OCI-LY1 (cell line): Measurements from ENCODE around the gene MEI1.

Experiments used
- H2AFZ ChIP-seq: fragments of 200-600 bp; sonication (generic), shearing (Covaris generic); 2 replicates; pipeline ENCODE4 v1.6.0; 2014; ENCODE audit warnings: antibody characterized with exemption, mild to moderate bottlenecking, low read length
- H3F3A ChIP-seq: fragments of 200-600 bp; sonication (generic), shearing (Covaris generic); 2 replicates; pipeline ENCODE4 v1.6.0; 2014; ENCODE audit warnings: mild to moderate bottlenecking, antibody characterized with exemption, low read length, moderate library complexity; ENCODE audit not compliant: insufficient read depth
- H3K27ac ChIP-seq: fragments of 200-600 bp; sonication (generic); 2 replicates; pipeline ENCODE4 v1.5.1; 2014; ENCODE audit warnings: low read length, mixed run types, mild to moderate bottlenecking, low read depth; ENCODE audit not compliant: poor library complexity, severe bottlenecking
- H3K27me3 ChIP-seq: fragments of 200-600 bp; sonication (generic); 2 replicates; pipeline ENCODE4 v1.6.0; 2014; ENCODE audit warnings: antibody characterized with exemption, mild to moderate bottlenecking, low read length, moderate library complexity; ENCODE audit not compliant: insufficient read depth
- H3K36me3 ChIP-seq: fragments of 200-600 bp; sonication (generic); 2 replicates; pipeline ENCODE4 v1.6.1; 2014; ENCODE audit warnings: mild to moderate bottlenecking, antibody characterized with exemption, low read length, moderate library complexity, mixed read lengths; ENCODE audit not compliant: insufficient read depth
- H3K4me1 ChIP-seq: fragments of 200-600 bp; sonication (generic); 2 replicates; pipeline ENCODE4 v1.5.1; 2014; ENCODE audit warnings: mild to moderate bottlenecking, low read length, moderate library complexity; ENCODE audit not compliant: insufficient read depth, severe bottlenecking
- H3K4me2 ChIP-seq: fragments of 200-600 bp; sonication (generic), shearing (Covaris generic); 2 replicates; pipeline ENCODE4 v1.6.1; 2014; ENCODE audit warnings: low read length
- H3K4me3 ChIP-seq: fragments of 200-600 bp; sonication (generic); 2 replicates; pipeline ENCODE4 v1.5.1; 2014; ENCODE audit warnings: low read length, low read depth, mild to moderate bottlenecking, mixed read lengths; ENCODE audit not compliant: poor library complexity, severe bottlenecking
- H3K79me2 ChIP-seq: fragments of 200-600 bp; shearing (Covaris generic); 2 replicates; pipeline ENCODE4 v1.6.1; 2016; ENCODE audit warnings: mixed run types, low read length, mixed read lengths; ENCODE audit not compliant: insufficient read depth
- H3K9ac ChIP-seq: fragments of 200-600 bp; sonication (generic), shearing (Covaris generic); 2 replicates; pipeline ENCODE4 v1.6.1; 2014; ENCODE audit warnings: mild to moderate bottlenecking, low read length, mixed read lengths
- H3K9me2 ChIP-seq: fragments of 200-600 bp; sonication (generic), shearing (Covaris generic); 2 replicates; pipeline ENCODE4 v1.6.1; 2014; ENCODE audit warnings: low read depth, mild to moderate bottlenecking, low read length, mixed read lengths
- H3K9me3 ChIP-seq: fragments of 200-600 bp; shearing (Covaris generic); 2 replicates; pipeline ENCODE4 v1.6.1; 2014; ENCODE audit warnings: low read length, mixed read lengths
- H4K20me1 ChIP-seq: fragments of 200-600 bp; sonication (generic), shearing (Covaris generic); 2 replicates; pipeline ENCODE4 v1.6.0; 2016; ENCODE audit warnings: mild to moderate bottlenecking, low read length; ENCODE audit not compliant: insufficient read depth
- CTCF ChIP-seq: fragments of 200-600 bp; sonication (generic), shearing (Covaris generic); IDR thresholded peaks from 2 replicates; pipeline ENCODE4 v1.5.1; 2017; ENCODE audit warnings: mild to moderate bottlenecking, antibody characterized with exemption, low read length, moderate library complexity, mixed read lengths
- EZH2 ChIP-seq: fragments of 200-600 bp; sonication (generic), shearing (Covaris generic); IDR thresholded peaks from 2 replicates; pipeline ENCODE4 v1.8.0; 2017; ENCODE audit warnings: borderline replicate concordance, mixed run types, mild to moderate bottlenecking, antibody characterized with exemption, low read length, moderate library complexity, mixed read lengths

The MEI1 gene

GRCh38 chr22:41787331-41787730, 88.0 kb downstream of the MEI1 start:
- H3K9me3 ChIP-seq, result no peaks in the 10 kb centered on the region
- no peak overlapping the region for H3K4me3 ChIP-seq
- no peak overlapping the region for H3K9ac ChIP-seq
- H3K4me2 ChIP-seq, result no peak overlapping the region
- no peak overlapping the region for H3K27ac ChIP-seq
- no peaks in the 10 kb centered on the region for H3K79me2 ChIP-seq
- no peaks in the 10 kb centered on the region for H3K4me1 ChIP-seq
- TF ChIP-seq EZH2 (no peak), CTCF (no peak)
- no peaks in the 10 kb centered on the region for H3K36me3 ChIP-seq
- no peaks in the 10 kb centered on the region for H3K9me2 ChIP-seq
- H3K27me3 ChIP-seq, result no peaks in the 10 kb centered on the region; the same call in 1 of the 2 replicates
- H4K20me1 ChIP-seq, result no peaks in the 10 kb centered on the region
- H3F3A ChIP-seq, result no peaks in the 10 kb centered on the region
- no peak overlapping the region for H2AFZ ChIP-seq

GRCh38 chr22:41793871-41794270, 94.6 kb downstream of the MEI1 start:
- Histone ChIP-seq H3K4me2 (no peak overlapping the region), H3K9ac (no peak overlapping the region), H3K36me3 (no peaks in the 10 kb centered on the region; the same call in 1 of the 2 replicates), H3K27ac (no peak overlapping the region), H3K4me1 (no peaks in the 10 kb centered on the region), H4K20me1 (no peaks in the 10 kb centered on the region), H3K27me3 (no peaks in the 10 kb centered on the region; the same call in 1 of the 2 replicates), H3K79me2 (no peaks in the 10 kb centered on the region), H3K9me3 (no peaks in the 10 kb centered on the region), H3K9me2 (no peaks in the 10 kb centered on the region), H2AFZ (no peak overlapping the region), H3K4me3 (no peak overlapping the region), H3F3A (no peaks in the 10 kb centered on the region)
- TF ChIP-seq CTCF (no peak), EZH2 (no peak)

GRCh38 chr22:41798736-41799135, 99.4 kb downstream of the MEI1 start:
- Histone ChIP-seq H3K4me2 (no peak overlapping the region), H3K36me3 (no peaks in the 10 kb centered on the region; the same call in 1 of the 2 replicates), H3K9me2 (no peaks in the 10 kb centered on the region), H3K9ac (no peak overlapping the region), H3F3A (no peaks in the 10 kb centered on the region), H3K4me3 (no peak overlapping the region), H3K79me2 (peaks cover 15% of the 10 kb centered on the region), H3K27ac (no peak overlapping the region), H3K4me1 (peaks cover 26% of the 10 kb centered on the region), H2AFZ (no peak overlapping the region), H3K9me3 (no peaks in the 10 kb centered on the region), H3K27me3 (no peaks in the 10 kb centered on the region), H4K20me1 (no peaks in the 10 kb centered on the region)
- no peak for TF ChIP-seq CTCF
- TF ChIP-seq EZH2, result no peak
